Neutrophil (primary cell): ENCODE measurements around the gene ARHGAP22.

ENCODE experiments used
- H3K27ac ChIP-seq: fragments of 200-600 bp; sonication (generic); 2 replicates; pipeline ENCODE4 v1.5.1; 2016; ENCODE audit warnings: mild to moderate bottlenecking, moderate library complexity
- H3K27me3 ChIP-seq: fragments of 200-600 bp; sonication (generic); 2 replicates; pipeline ENCODE4 v1.6.0; 2016; ENCODE audit warnings: mild to moderate bottlenecking
- H3K36me3 ChIP-seq: fragments of 200-600 bp; sonication (generic); 2 replicates; pipeline ENCODE4 v1.5.1; 2017
- H3K4me1 ChIP-seq, 2 experiments: fragments of 200-600 bp in 1 of 2; sonication (generic) in 1 of 2; 1 replicate in 1 of 2; 2 replicates in 1 of 2; pipeline versions ENCODE4 v1.5.1 to v1.6.1; 2013 to 2016; ENCODE audit warnings: low read depth in 1 of 2, low read length in 1 of 2, mild to moderate bottlenecking in 1 of 2, moderate library complexity in 1 of 2; ENCODE audit not compliant: control insufficient read depth in 1 of 2, insufficient read depth in 1 of 2
- H3K4me3 ChIP-seq, 2 experiments: fragments of 200-600 bp in 1 of 2; sonication (generic) in 1 of 2; 1 replicate in 1 of 2; 2 replicates in 1 of 2; pipeline ENCODE4 v1.5.1; 2013 to 2016; ENCODE audit warnings: low read depth in 1 of 2, low read length in 1 of 2, mild to moderate bottlenecking in 1 of 2, moderate library complexity in 1 of 2
- H3K9me3 ChIP-seq: fragments of 200-600 bp; sonication (generic); 2 replicates; pipeline ENCODE4 v1.5.1; 2016
- CTCF ChIP-seq: fragments of 200-600 bp; sonication (generic); IDR thresholded peaks from 2 replicates; pipeline ENCODE4 v1.5.1; 2016; ENCODE audit warnings: antibody characterized with exemption

ARHGAP22 gene

GRCh38 chr10:48612236-48612943 is 7.5 kb upstream of the ARHGAP22 start:
- no peaks in the 10 kb centered on the region for H3K27me3 ChIP-seq
- no peak overlapping the region for H3K27ac ChIP-seq
- no peaks in the 10 kb centered on the region for H3K36me3 ChIP-seq
- H3K9me3 ChIP-seq = no peaks in the 10 kb centered on the region
- H3K4me3 ChIP-seq = no peak overlapping the region
- H3K4me1 ChIP-seq = peaks cover under 1 to 2% of the 10 kb centered on the region in 2 experiments
- no peak for TF ChIP-seq CTCF

GRCh38 chr10:48611133-48611532 is 6.3 kb upstream of the ARHGAP22 start:
- Histone ChIP-seq H3K36me3 (no peaks in the 10 kb centered on the region), H3K27ac (no peak overlapping the region), H3K9me3 (no peaks in the 10 kb centered on the region), H3K27me3 (peaks cover 5% of the 10 kb centered on the region), H3K4me3 (no peak overlapping the region), H3K4me1 (peaks cover 10 to 12% of the 10 kb centered on the region in 2 experiments)
- no peak for TF ChIP-seq CTCF

- TF ChIP-seq CTCF = no peak
- peaks cover 10% of the 10 kb centered on the region for H3K27me3 ChIP-seq
- H3K4me1 ChIP-seq = peaks cover 10 to 12% of the 10 kb centered on the region in 2 experiments
- no peaks in the 10 kb centered on the region for H3K9me3 ChIP-seq
- H3K27ac ChIP-seq = no peak overlapping the region
- no peak overlapping the region for H3K4me3 ChIP-seq
- no peaks in the 10 kb centered on the region for H3K36me3 ChIP-seq
These were observed 5.8 kb upstream of the ARHGAP22 start for GRCh38 chr10:48610585-48611093.

- H3K4me1 ChIP-seq = peaks cover 10 to 15% of the 10 kb centered on the region in 2 experiments
- no peak for TF ChIP-seq CTCF
- no peak overlapping the region for H3K27ac ChIP-seq
- no peak overlapping the region for H3K4me3 ChIP-seq
- no peaks in the 10 kb centered on the region for H3K9me3 ChIP-seq
- H3K27me3 ChIP-seq = peaks cover 16% of the 10 kb centered on the region
- no peaks in the 10 kb centered on the region for H3K36me3 ChIP-seq
These were observed 5.2 kb upstream of the ARHGAP22 start for GRCh38 chr10:48609899-48610584.

- peaks cover 13 to 21% of the 10 kb centered on the region in 2 experiments for H3K4me1 ChIP-seq
These were observed 4.6 kb upstream of the ARHGAP22 start for GRCh38 chr10:48609441-48609840.

More at GRCh38 chr10:48609441-48609840, 4.6 kb upstream of the ARHGAP22 start:
- no peaks in the 10 kb centered on the region for H3K9me3 ChIP-seq
- no peak overlapping the region for H3K27ac ChIP-seq
- H3K4me3 ChIP-seq = no peak overlapping the region
- peaks cover 22% of the 10 kb centered on the region for H3K27me3 ChIP-seq
- TF ChIP-seq CTCF = no peak
- H3K36me3 ChIP-seq = no peaks in the 10 kb centered on the region
